HepG2 (cell line): ENCODE measurements around the gene TTF2. TPM values are rescaled to one million over a fixed set of nuclear protein-coding genes. Genes with fewer than 3 reads are reported as not detected.

Experiments
- ATAC-seq: fragments of 200-7000 bp; cut with Tn5 transposase; 3 replicates; pipeline ENCODE4 v1.9.1; 2020; ENCODE audit warnings: mild to moderate bottlenecking, moderate library complexity
- BruUV-seq: library from RNA; stranded (reverse); fragments of 400-500 nt; replicated peaks from 2 replicates; lab custom pipeline; 2021; lab: Mats Ljungman, UMichigan
- CTCF ChIA-PET: fragments of 300-600 bp; formaldehyde crosslinking; extraction: SDS; loops from one replicate; lab custom pipeline; 2021; ENCODE audit warnings: low total read pairs, inconsistent platforms, low intra/inter-chr PET ratio; lab: Yijun Ruan, JAX
- POLR2A ChIA-PET: fragments of 350-600 bp; sonication (Branson Sonifier 250); formaldehyde crosslinking; loops from one replicate; lab custom pipeline; 2020; ENCODE audit warnings: antibody characterized with exemption, inconsistent platforms; lab: Yijun Ruan, JAX
- DNase-seq: peaks from one replicate; pipeline ENCODE4 v3.0.0-alpha.2; 2015; ENCODE audit warnings: low spot score
- FAIRE-seq: peaks from 3 replicates; lab custom pipeline; 2011; peaks lifted over from hg19 to GRCh38; lab: Jason Lieb, UNC
- H2AFZ ChIP-seq: one replicate; pipeline ENCODE4 v1.6.1; 2011; ENCODE audit warnings: low read length, inconsistent platforms
- H3K27ac ChIP-seq: fragments of 300-600 bp; 3 replicates; pipeline ENCODE4 v1.8.0; 2011; ENCODE audit warnings: mixed run types, mild to moderate bottlenecking, mixed read lengths, low read length, inconsistent platforms; ENCODE audit not compliant: insufficient read depth; ENCODE audit errors: extremely low read length
- H3K27me3 ChIP-seq, 2 experiments: fragments of 200-600 bp in 1 of 2; 2 replicates in 1 of 2; 3 replicates in 1 of 2; pipeline versions ENCODE4 v1.6.0 to v1.8.0; 2011; ENCODE audit warnings: low read length in 2 of 2, mild to moderate bottlenecking in 2 of 2, moderate library complexity in 2 of 2, inconsistent platforms in 1 of 2; ENCODE audit not compliant: insufficient read depth in 2 of 2, control insufficient read depth in 1 of 2
- H3K36me3 ChIP-seq, 2 experiments: fragments of 200-600 bp in 1 of 2; replicated peaks in 1 of 2; 2 replicates in 1 of 2; 3 replicates in 1 of 2; pipeline versions ENCODE4 v1.5.1 to v1.8.0; 2011; ENCODE audit warnings: low read length in 2 of 2, inconsistent platforms in 1 of 2; ENCODE audit not compliant: insufficient read depth in 2 of 2, control insufficient read depth in 1 of 2
- H3K4me1 ChIP-seq: 2 replicates; pipeline ENCODE4 v1.5.1; 2012; ENCODE audit warnings: low read length, inconsistent platforms; ENCODE audit not compliant: insufficient read depth
- H3K4me2 ChIP-seq: 2 replicates; pipeline ENCODE4 v1.6.0; 2011; ENCODE audit warnings: low read depth, low read length, inconsistent platforms
- H3K4me3 ChIP-seq, 3 experiments: fragments of 200-600 bp in 1 of 3; sonication (generic), shearing (Covaris generic) in 1 of 3; replicated peaks in 1 of 3; 2 replicates each; pipeline ENCODE4 v1.5.1; 2011 to 2016; ENCODE audit warnings: low read length in 3 of 3, inconsistent platforms in 2 of 3, low read depth in 2 of 3, mild to moderate bottlenecking in 2 of 3, control low read depth in 1 of 3, mixed read lengths in 1 of 3; ENCODE audit not compliant: insufficient read depth in 1 of 3
- H3K79me2 ChIP-seq: one replicate; pipeline ENCODE4 v1.6.1; 2011; ENCODE audit warnings: low read length, inconsistent platforms; ENCODE audit not compliant: insufficient read depth
- H3K9ac ChIP-seq: 2 replicates; pipeline ENCODE4 v1.6.0; 2011; ENCODE audit warnings: mild to moderate bottlenecking, low read depth, low read length, inconsistent platforms; ENCODE audit not compliant: insufficient read depth
- H3K9me3 ChIP-seq: 2 replicates; pipeline ENCODE4 v1.5.1; 2012; ENCODE audit warnings: mild to moderate bottlenecking, low read length
- H4K20me1 ChIP-seq: 2 replicates; pipeline ENCODE4 v1.6.0; 2011; ENCODE audit warnings: inconsistent platforms, mild to moderate bottlenecking, low read length, moderate library complexity; ENCODE audit not compliant: insufficient read depth
- ARNT2 ChIP-seq: sonication (generic); formaldehyde crosslinking; IDR thresholded peaks from 2 replicates; pipeline ENCODE4 v1.8.0; 2022; ENCODE audit warnings: mild to moderate bottlenecking, low read depth, missing genetic modification reagents, moderate library complexity
- ATRX ChIP-seq: sonication (generic); formaldehyde crosslinking; IDR thresholded peaks from 2 replicates; pipeline ENCODE4 v1.4.0; 2020; ENCODE audit warnings: missing genetic modification reagents, borderline replicate concordance
- CENPX ChIP-seq: sonication (generic); formaldehyde crosslinking; IDR thresholded peaks from 2 replicates; pipeline ENCODE4 v1.9.0; 2021; ENCODE audit warnings: mild to moderate bottlenecking, missing genetic modification reagents, moderate library complexity
- ETV5 ChIP-seq: IDR thresholded peaks from 2 replicates; pipeline ENCODE4 v1.6.1; 2018; ENCODE audit warnings: missing biosample characterization, missing genetic modification reagents, inconsistent platforms, borderline replicate concordance
- KMT2A ChIP-seq: sonication (generic); formaldehyde crosslinking; IDR thresholded peaks from 2 replicates; pipeline ENCODE4 v1.4.0; 2020; ENCODE audit warnings: missing genetic modification reagents
- LCORL ChIP-seq, 2 experiments: fragments of 450-650 bp in 1 of 2; sonication (generic) in 1 of 2; formaldehyde crosslinking in 1 of 2; IDR thresholded peaks; 2 replicates each; pipeline versions ENCODE4 v1.5.0 to v1.6.1; 2017 to 2020; ENCODE audit warnings: antibody characterized with exemption in 1 of 2, missing genetic modification reagents in 1 of 2
- NR3C1 ChIP-seq: sonication (generic); formaldehyde crosslinking; IDR thresholded peaks from 2 replicates; pipeline ENCODE4 v1.4.0; 2020; ENCODE audit warnings: missing genetic modification reagents
- PCBP1 ChIP-seq: fragments of 200-400 bp; formaldehyde crosslinking; IDR thresholded peaks from 2 replicates; pipeline ENCODE4 v1.6.1; 2017; ENCODE audit warnings: mild to moderate bottlenecking, low read depth, low read length, borderline replicate concordance
- SATB2 ChIP-seq: sonication (generic); formaldehyde crosslinking; IDR thresholded peaks from 2 replicates; pipeline ENCODE4 v1.5.0; 2020; ENCODE audit warnings: missing genetic modification reagents
- SMAD9 ChIP-seq: sonication (generic); formaldehyde crosslinking; IDR thresholded peaks from 2 replicates; pipeline ENCODE4 v1.5.1; 2020; ENCODE audit warnings: mild to moderate bottlenecking, missing genetic modification reagents
- ZFAT ChIP-seq: sonication (generic); formaldehyde crosslinking; conservative IDR thresholded peaks from 2 replicates; pipeline ENCODE4 v1.8.1; 2023; ENCODE audit warnings: missing genetic modification reagents, inconsistent platforms
- ZNF703 ChIP-seq: sonication (generic); formaldehyde crosslinking; IDR thresholded peaks from 2 replicates; pipeline ENCODE4 v1.5.1; 2020; ENCODE audit warnings: missing genetic modification reagents, mild to moderate bottlenecking, moderate library complexity, borderline replicate concordance
- ZNF713 ChIP-seq: sonication (generic); formaldehyde crosslinking; IDR thresholded peaks from 2 replicates; pipeline ENCODE4 v1.4.0; 2020; ENCODE audit warnings: mild to moderate bottlenecking, missing genetic modification reagents
- WGBS: methylation state at CpG from one replicate; pipeline ENCODE4 v1.1.6; 2017; ENCODE audit warnings: low lambda C conversion rate; 5-methylcytosine and 5-hydroxymethylcytosine counted together
- in situ Hi-C: cut with HindIII; loops from 2 replicates; pipeline ENCODE4 v1.10.0; 2017; ENCODE audit warnings: low pct_unique_long_range_greater_than_20kb; ENCODE audit not compliant: extremely low pct_ligation_motif_present
- intact Hi-C: fragments of 100-400 bp; cut with micrococcal nuclease; formaldehyde crosslinking; loops from one replicate; pipeline ENCODE4 v1.10.0; 2022; ENCODE audit not compliant: unreplicated experiment
- polyA plus RNA-seq, 8 experiments: library from polyadenylated mRNA; depleted of rRNA in 3 of 8; stranded (reverse) in 7 of 8; unstranded in 1 of 8; fragments of >200 nt; fragmentation: Illumina TruSeq in 4 of 8; extraction: Trizol in 4 of 8; gene quantifications; 2 replicates each; pipeline versions ENCODE4 v1.2.1 to v1.2.3, GENCODE V29; 2011 to 2016; ENCODE audit warnings: low read depth in 4 of 8, missing spikeins in 1 of 8, mixed read lengths in 1 of 8; ENCODE audit not compliant: insufficient read depth in 1 of 8
- total RNA-seq, 5 experiments: library from RNA; depleted of rRNA; stranded (reverse); fragments of >200 nt; fragmentation: Illumina TruSeq; extraction: Trizol; gene quantifications; 2 replicates each; pipeline ENCODE4 v1.2.3, GENCODE V29; 2016; ENCODE audit warnings: low read depth in 1 of 5
- TF ChIP-seq, protein P1 (sequence below): sonication (generic); formaldehyde crosslinking; IDR thresholded peaks from 2 replicates; pipeline ENCODE4 v1.4.0; 2020; ENCODE audit warnings: missing genetic modification reagents
- TF ChIP-seq, protein P2 (sequence below): IDR thresholded peaks from 2 replicates; pipeline ENCODE4 v1.6.1; 2018; ENCODE audit warnings: missing genetic modification reagents, mild to moderate bottlenecking, missing compliant biosample characterization
- TF ChIP-seq, protein P3 (sequence below): sonication (generic); formaldehyde crosslinking; IDR thresholded peaks from 2 replicates; pipeline ENCODE4 v1.5.1; 2020; ENCODE audit warnings: missing genetic modification reagents, mild to moderate bottlenecking, borderline replicate concordance
- TF ChIP-seq, protein P4 (sequence below): fragments of 450-650 bp; IDR thresholded peaks from 2 replicates; pipeline ENCODE4 v1.6.1; 2016

The TTF2 gene
- total and polyA plus RNA-seq, 2 of the 13 experiments (the other 11 are each of a cell fraction or from before 2014, with no cell fraction given) = 12.8 to 48.9 TPM

DNA sequence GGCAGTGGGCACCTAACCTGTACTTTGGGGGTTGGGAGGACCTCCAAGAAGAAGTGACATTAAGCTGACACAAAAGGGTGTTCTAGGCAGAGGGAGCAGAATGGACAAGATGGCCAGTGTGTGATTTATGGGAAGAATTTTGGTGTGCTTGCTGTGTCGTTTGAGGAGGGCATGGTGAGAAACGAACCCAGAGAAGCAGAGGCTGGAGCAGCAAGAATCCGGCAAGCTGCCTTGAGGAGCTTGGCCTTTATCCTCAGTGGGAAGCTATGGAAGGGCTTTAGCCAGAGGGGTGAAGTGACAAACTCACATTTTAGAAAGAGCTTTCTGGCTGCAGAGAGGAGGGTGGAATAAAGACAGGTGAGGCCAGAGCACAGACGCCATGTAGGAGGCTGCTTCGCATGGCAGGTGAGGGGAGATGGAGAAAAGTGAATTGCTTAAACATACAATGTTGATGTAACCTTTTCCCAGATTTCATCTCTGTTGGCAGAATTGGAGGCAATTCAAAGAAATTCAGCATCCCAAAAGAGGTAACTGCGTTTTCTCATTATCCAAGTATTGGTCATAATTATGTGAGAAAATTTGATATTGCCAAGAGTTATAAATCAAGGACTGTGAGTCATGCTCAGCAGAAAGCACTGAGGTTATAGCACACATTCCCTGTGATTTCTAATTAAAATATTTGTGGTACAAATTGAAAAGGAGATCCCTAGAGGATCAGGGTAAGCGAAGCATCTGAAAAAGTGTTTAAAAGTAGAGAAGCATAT, 34.9 kb downstream of the TTF2 start:
- ATAC-seq (no peak), FAIRE-seq (no peak), DNase-seq (no peak)
- BruUV-seq = no TSS peak
- intact Hi-C loops = no loop called here
- H3K27ac ChIP-seq = no peak overlapping the region
- no peak overlapping the region for H3K4me2 ChIP-seq
- no peak overlapping the region for H3K4me3 ChIP-seq
- H3K9me3 ChIP-seq = no peaks in the 10 kb centered on the region
- H2AFZ ChIP-seq = no peak overlapping the region
- in situ Hi-C loops = no loop called here
- no peak for TF ChIP-seq PCBP1
- no peak for TF ChIP-seq CENPX (CRISPR knock-in tag)
- TF ChIP-seq LCORL (IDR thresholded peaks at IDR 0.05) = no peak
- TF ChIP-seq LCORL (CRISPR knock-in tag; IDR thresholded peaks at IDR 0.05) = no peak
- TF ChIP-seq ZNF713 (CRISPR knock-in tag) = no peak
- no peak for TF ChIP-seq ZFAT (CRISPR knock-in tag)
- no peak for TF ChIP-seq ARNT2
- TF ChIP-seq, protein P1, sequence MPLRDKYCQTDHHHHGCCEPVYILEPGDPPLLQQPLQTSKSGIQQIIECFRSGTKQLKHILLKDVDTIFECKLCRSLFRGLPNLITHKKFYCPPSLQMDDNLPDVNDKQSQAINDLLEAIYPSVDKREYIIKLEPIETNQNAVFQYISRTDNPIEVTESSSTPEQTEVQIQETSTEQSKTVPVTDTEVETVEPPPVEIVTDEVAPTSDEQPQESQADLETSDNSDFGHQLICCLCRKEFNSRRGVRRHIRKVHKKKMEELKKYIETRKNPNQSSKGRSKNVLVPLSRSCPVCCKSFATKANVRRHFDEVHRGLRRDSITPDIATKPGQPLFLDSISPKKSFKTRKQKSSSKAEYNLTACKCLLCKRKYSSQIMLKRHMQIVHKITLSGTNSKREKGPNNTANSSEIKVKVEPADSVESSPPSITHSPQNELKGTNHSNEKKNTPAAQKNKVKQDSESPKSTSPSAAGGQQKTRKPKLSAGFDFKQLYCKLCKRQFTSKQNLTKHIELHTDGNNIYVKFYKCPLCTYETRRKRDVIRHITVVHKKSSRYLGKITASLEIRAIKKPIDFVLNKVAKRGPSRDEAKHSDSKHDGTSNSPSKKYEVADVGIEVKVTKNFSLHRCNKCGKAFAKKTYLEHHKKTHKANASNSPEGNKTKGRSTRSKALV (CRISPR knock-in tag) = no peak
- TF ChIP-seq NR3C1 = no peak
- TF ChIP-seq, protein P2, sequence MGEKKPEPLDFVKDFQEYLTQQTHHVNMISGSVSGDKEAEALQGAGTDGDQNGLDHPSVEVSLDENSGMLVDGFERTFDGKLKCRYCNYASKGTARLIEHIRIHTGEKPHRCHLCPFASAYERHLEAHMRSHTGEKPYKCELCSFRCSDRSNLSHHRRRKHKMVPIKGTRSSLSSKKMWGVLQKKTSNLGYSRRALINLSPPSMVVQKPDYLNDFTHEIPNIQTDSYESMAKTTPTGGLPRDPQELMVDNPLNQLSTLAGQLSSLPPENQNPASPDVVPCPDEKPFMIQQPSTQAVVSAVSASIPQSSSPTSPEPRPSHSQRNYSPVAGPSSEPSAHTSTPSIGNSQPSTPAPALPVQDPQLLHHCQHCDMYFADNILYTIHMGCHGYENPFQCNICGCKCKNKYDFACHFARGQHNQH (CRISPR knock-in tag) = no peak
- TF ChIP-seq SATB2 = no peak
- TF ChIP-seq ZNF703 = no peak
- no peak for TF ChIP-seq ATRX (CRISPR knock-in tag)
- no peak for TF ChIP-seq KMT2A (CRISPR knock-in tag)
- no peak for TF ChIP-seq ETV5 (CRISPR knock-in tag)
- TF ChIP-seq, protein P3, sequence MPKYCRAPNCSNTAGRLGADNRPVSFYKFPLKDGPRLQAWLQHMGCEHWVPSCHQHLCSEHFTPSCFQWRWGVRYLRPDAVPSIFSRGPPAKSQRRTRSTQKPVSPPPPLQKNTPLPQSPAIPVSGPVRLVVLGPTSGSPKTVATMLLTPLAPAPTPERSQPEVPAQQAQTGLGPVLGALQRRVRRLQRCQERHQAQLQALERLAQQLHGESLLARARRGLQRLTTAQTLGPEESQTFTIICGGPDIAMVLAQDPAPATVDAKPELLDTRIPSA (CRISPR knock-in tag) = no peak
- TF ChIP-seq SMAD9 = no peak
- TF ChIP-seq, protein P4, sequence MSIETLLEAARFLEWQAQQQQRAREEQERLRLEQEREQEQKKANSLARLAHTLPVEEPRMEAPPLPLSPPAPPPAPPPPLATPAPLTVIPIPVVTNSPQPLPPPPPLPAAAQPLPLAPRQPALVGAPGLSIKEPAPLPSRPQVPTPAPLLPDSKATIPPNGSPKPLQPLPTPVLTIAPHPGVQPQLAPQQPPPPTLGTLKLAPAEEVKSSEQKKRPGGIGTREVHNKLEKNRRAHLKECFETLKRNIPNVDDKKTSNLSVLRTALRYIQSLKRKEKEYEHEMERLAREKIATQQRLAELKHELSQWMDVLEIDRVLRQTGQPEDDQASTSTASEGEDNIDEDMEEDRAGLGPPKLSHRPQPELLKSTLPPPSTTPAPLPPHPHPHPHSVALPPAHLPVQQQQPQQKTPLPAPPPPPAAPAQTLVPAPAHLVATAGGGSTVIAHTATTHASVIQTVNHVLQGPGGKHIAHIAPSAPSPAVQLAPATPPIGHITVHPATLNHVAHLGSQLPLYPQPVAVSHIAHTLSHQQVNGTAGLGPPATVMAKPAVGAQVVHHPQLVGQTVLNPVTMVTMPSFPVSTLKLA = no peak
- H3K79me2 ChIP-seq = no peaks in the 10 kb centered on the region
- no peak overlapping the region for H3K9ac ChIP-seq
- no peaks in the 10 kb centered on the region for H3K27me3 ChIP-seq
- ChIA-PET POLR2A (no interaction called here), CTCF (no interaction called here)
- no peaks in the 10 kb centered on the region for H4K20me1 ChIP-seq
- no peaks in the 10 kb centered on the region for H3K4me1 ChIP-seq
- WGBS = 95% methylated on average over 7 of the region's 7 CpGs
- H3K36me3 ChIP-seq = peaks cover 12 to 78% of the 10 kb centered on the region in 2 experiments
